Measurements from ENCODE around the gene CDON.

Gene CDON

GRCh38 chr11:125979511-125979910 lies 83.2 kb downstream of the CDON start:
- no peak overlapping the region for H3K27ac ChIP-seq (ENCODE audit: insufficient read depth, low read length, poor library complexity, severe bottlenecking)
- no peaks in the 10 kb centered on the region for H3K36me3 ChIP-seq (ENCODE audit: control insufficient read depth, insufficient read depth, low read length)
- H3K4me1 ChIP-seq (ENCODE audit: control insufficient read depth, insufficient read depth, low read length, poor library complexity, severe bottlenecking): no peaks in the 10 kb centered on the region
- no peak for DNase-seq
- no peak overlapping the region for H3K4me3 ChIP-seq (ENCODE audit: insufficient read depth, low read depth, low read length, poor library complexity, severe bottlenecking)
- H3K27me3 ChIP-seq (replicated peaks; ENCODE audit: control insufficient read depth, insufficient read depth, low read length, poor library complexity, severe bottlenecking): no peaks in the 10 kb centered on the region
- no peaks in the 10 kb centered on the region for H3K9me3 ChIP-seq (ENCODE audit: control insufficient read depth, low read length)

GRCh38 chr11:125978778-125979407 lies 83.8 kb downstream of the CDON start:
- H3K9me3 ChIP-seq (ENCODE audit: control insufficient read depth, low read length): no peaks in the 10 kb centered on the region
- H3K36me3 ChIP-seq (ENCODE audit: control insufficient read depth, insufficient read depth, low read length): no peaks in the 10 kb centered on the region
- H3K4me3 ChIP-seq (ENCODE audit: insufficient read depth, low read depth, low read length, poor library complexity, severe bottlenecking): no peak overlapping the region
- no peak for DNase-seq
- no peaks in the 10 kb centered on the region for H3K27me3 ChIP-seq (replicated peaks; ENCODE audit: control insufficient read depth, insufficient read depth, low read length, poor library complexity, severe bottlenecking)
- no peak overlapping the region for H3K27ac ChIP-seq (ENCODE audit: insufficient read depth, low read length, poor library complexity, severe bottlenecking)
- no peaks in the 10 kb centered on the region for H3K4me1 ChIP-seq (ENCODE audit: control insufficient read depth, insufficient read depth, low read length, poor library complexity, severe bottlenecking)

- H3K36me3 ChIP-seq (ENCODE audit: control insufficient read depth, insufficient read depth, low read length): no peaks in the 10 kb centered on the region
- no peak overlapping the region for H3K4me3 ChIP-seq (ENCODE audit: insufficient read depth, low read depth, low read length, poor library complexity, severe bottlenecking)
- H3K9me3 ChIP-seq (ENCODE audit: control insufficient read depth, low read length): no peaks in the 10 kb centered on the region
- H3K27ac ChIP-seq (ENCODE audit: insufficient read depth, low read length, poor library complexity, severe bottlenecking): no peak overlapping the region
- no peaks in the 10 kb centered on the region for H3K27me3 ChIP-seq (replicated peaks; ENCODE audit: control insufficient read depth, insufficient read depth, low read length, poor library complexity, severe bottlenecking)
- DNase-seq: no peak
- H3K4me1 ChIP-seq (ENCODE audit: control insufficient read depth, insufficient read depth, low read length, poor library complexity, severe bottlenecking): no peaks in the 10 kb centered on the region
These were observed 84.4 kb downstream of the CDON start for GRCh38 chr11:125978181-125978716.

- H3K4me1 ChIP-seq (ENCODE audit: control insufficient read depth, insufficient read depth, low read length, poor library complexity, severe bottlenecking): no peaks in the 10 kb centered on the region
- no peak overlapping the region for H3K27ac ChIP-seq (ENCODE audit: insufficient read depth, low read length, poor library complexity, severe bottlenecking)
- H3K36me3 ChIP-seq (ENCODE audit: control insufficient read depth, insufficient read depth, low read length): no peaks in the 10 kb centered on the region
- no peaks in the 10 kb centered on the region for H3K27me3 ChIP-seq (replicated peaks; ENCODE audit: control insufficient read depth, insufficient read depth, low read length, poor library complexity, severe bottlenecking)
- no peak for DNase-seq
- H3K4me3 ChIP-seq (ENCODE audit: insufficient read depth, low read depth, low read length, poor library complexity, severe bottlenecking): no peak overlapping the region
- H3K9me3 ChIP-seq (ENCODE audit: control insufficient read depth, low read length): no peaks in the 10 kb centered on the region
These were observed 85.3 kb downstream of the CDON start for GRCh38 chr11:125977333-125977732.

- Histone ChIP-seq H3K36me3 (ENCODE audit: control insufficient read depth, insufficient read depth, low read length) (no peaks in the 10 kb centered on the region), H3K4me3 (ENCODE audit: insufficient read depth, low read depth, low read length, poor library complexity, severe bottlenecking) (no peak overlapping the region), H3K27me3 (replicated peaks; ENCODE audit: control insufficient read depth, insufficient read depth, low read length, poor library complexity, severe bottlenecking) (no peaks in the 10 kb centered on the region), H3K9me3 (ENCODE audit: control insufficient read depth, low read length) (no peaks in the 10 kb centered on the region), H3K27ac (ENCODE audit: insufficient read depth, low read length, poor library complexity, severe bottlenecking) (no peak overlapping the region), H3K4me1 (ENCODE audit: control insufficient read depth, insufficient read depth, low read length, poor library complexity, severe bottlenecking) (no peaks in the 10 kb centered on the region)
- no peak for DNase-seq
These were observed 86.5 kb downstream of the CDON start for GRCh38 chr11:125976156-125976555.

- Histone ChIP-seq H3K27ac (ENCODE audit: insufficient read depth, low read length, poor library complexity, severe bottlenecking) (no peak overlapping the region), H3K9me3 (ENCODE audit: control insufficient read depth, low read length) (no peaks in the 10 kb centered on the region), H3K4me1 (ENCODE audit: control insufficient read depth, insufficient read depth, low read length, poor library complexity, severe bottlenecking) (no peaks in the 10 kb centered on the region), H3K27me3 (replicated peaks; ENCODE audit: control insufficient read depth, insufficient read depth, low read length, poor library complexity, severe bottlenecking) (no peaks in the 10 kb centered on the region), H3K4me3 (ENCODE audit: insufficient read depth, low read depth, low read length, poor library complexity, severe bottlenecking) (no peak overlapping the region), H3K36me3 (ENCODE audit: control insufficient read depth, insufficient read depth, low read length) (no peaks in the 10 kb centered on the region)
- no peak for DNase-seq
These were observed 87.0 kb downstream of the CDON start for GRCh38 chr11:125975634-125976033.

GRCh38 chr11:125974284-125974683 lies 88.4 kb downstream of the CDON start:
- Histone ChIP-seq H3K27ac (ENCODE audit: insufficient read depth, low read length, poor library complexity, severe bottlenecking) (no peak overlapping the region), H3K4me1 (ENCODE audit: control insufficient read depth, insufficient read depth, low read length, poor library complexity, severe bottlenecking) (no peaks in the 10 kb centered on the region), H3K4me3 (ENCODE audit: insufficient read depth, low read depth, low read length, poor library complexity, severe bottlenecking) (no peak overlapping the region), H3K9me3 (ENCODE audit: control insufficient read depth, low read length) (no peaks in the 10 kb centered on the region), H3K27me3 (replicated peaks; ENCODE audit: control insufficient read depth, insufficient read depth, low read length, poor library complexity, severe bottlenecking) (no peaks in the 10 kb centered on the region), H3K36me3 (ENCODE audit: control insufficient read depth, insufficient read depth, low read length) (no peaks in the 10 kb centered on the region)
- DNase-seq: no peak

GRCh38 chr11:125971618-125972017 lies 91.0 kb downstream of the CDON start:
- no peak overlapping the region for H3K4me3 ChIP-seq (ENCODE audit: insufficient read depth, low read depth, low read length, poor library complexity, severe bottlenecking)
- H3K9me3 ChIP-seq (ENCODE audit: control insufficient read depth, low read length): no peaks in the 10 kb centered on the region
- DNase-seq: no peak
- no peak overlapping the region for H3K27ac ChIP-seq (ENCODE audit: insufficient read depth, low read length, poor library complexity, severe bottlenecking)
- no peaks in the 10 kb centered on the region for H3K36me3 ChIP-seq (ENCODE audit: control insufficient read depth, insufficient read depth, low read length)
- H3K4me1 ChIP-seq (ENCODE audit: control insufficient read depth, insufficient read depth, low read length, poor library complexity, severe bottlenecking): no peaks in the 10 kb centered on the region
- no peaks in the 10 kb centered on the region for H3K27me3 ChIP-seq (replicated peaks; ENCODE audit: control insufficient read depth, insufficient read depth, low read length, poor library complexity, severe bottlenecking)

- Histone ChIP-seq H3K4me3 (ENCODE audit: insufficient read depth, low read depth, low read length, poor library complexity, severe bottlenecking) (no peak overlapping the region), H3K9me3 (ENCODE audit: control insufficient read depth, low read length) (no peaks in the 10 kb centered on the region), H3K4me1 (ENCODE audit: control insufficient read depth, insufficient read depth, low read length, poor library complexity, severe bottlenecking) (no peaks in the 10 kb centered on the region), H3K36me3 (ENCODE audit: control insufficient read depth, insufficient read depth, low read length) (no peaks in the 10 kb centered on the region), H3K27me3 (replicated peaks; ENCODE audit: control insufficient read depth, insufficient read depth, low read length, poor library complexity, severe bottlenecking) (no peaks in the 10 kb centered on the region), H3K27ac (ENCODE audit: insufficient read depth, low read length, poor library complexity, severe bottlenecking) (no peak overlapping the region)
- DNase-seq: no peak
These were observed 94.3 kb downstream of the CDON start for GRCh38 chr11:125968354-125968753.

GRCh38 chr11:125967515-125967914 lies 95.2 kb downstream of the CDON start:
- Histone ChIP-seq H3K27ac (ENCODE audit: insufficient read depth, low read length, poor library complexity, severe bottlenecking) (no peak overlapping the region), H3K36me3 (ENCODE audit: control insufficient read depth, insufficient read depth, low read length) (no peaks in the 10 kb centered on the region), H3K4me3 (ENCODE audit: insufficient read depth, low read depth, low read length, poor library complexity, severe bottlenecking) (no peak overlapping the region)

More at GRCh38 chr11:125967515-125967914, 95.2 kb downstream of the CDON start:
- Histone ChIP-seq H3K4me1 (ENCODE audit: control insufficient read depth, insufficient read depth, low read length, poor library complexity, severe bottlenecking) (no peaks in the 10 kb centered on the region), H3K9me3 (ENCODE audit: control insufficient read depth, low read length) (no peaks in the 10 kb centered on the region), H3K27me3 (replicated peaks; ENCODE audit: control insufficient read depth, insufficient read depth, low read length, poor library complexity, severe bottlenecking) (no peaks in the 10 kb centered on the region)
- no peak for DNase-seq

All from effector memory CD4-positive, alpha-beta T cell (primary cell).